GM23338 (cell line): Measurements from ENCODE around the gene TRIM67. TPM values are rescaled to one million over a fixed set of nuclear protein-coding genes. Genes with fewer than 3 reads are reported as not detected.

Experiments
- ATAC-seq: fragments of 200-7000 bp; cut with Tn5 transposase; 3 replicates; pipeline ENCODE4 v1.9.1; 2020
- DNase-seq: peaks from one replicate; pipeline ENCODE4 v3.0.0-alpha.2; 2015; ENCODE audit warnings: low spot score
- H2AFZ ChIP-seq: fragments of 200-600 bp; sonication (generic); 2 replicates; pipeline ENCODE4 v1.8.0; 2016; ENCODE audit warnings: antibody characterized with exemption, mild to moderate bottlenecking, moderate library complexity
- H3F3A ChIP-seq: fragments of 200-600 bp; sonication (generic); replicated peaks from 2 replicates; pipeline ENCODE4 v1.8.0; 2017; ENCODE audit warnings: antibody characterized with exemption, mixed run types, low read depth
- H3K27ac ChIP-seq: fragments of 200-600 bp; sonication (generic); 2 replicates; pipeline ENCODE4 v1.6.1; 2016; ENCODE audit warnings: low read depth
- H3K27me3 ChIP-seq: fragments of 200-600 bp; sonication (generic); 2 replicates; pipeline ENCODE4 v1.8.0; 2016; ENCODE audit warnings: mild to moderate bottlenecking, mixed run types, moderate library complexity; ENCODE audit not compliant: insufficient read depth
- H3K36me3 ChIP-seq: fragments of 200-600 bp; sonication (generic); 2 replicates; pipeline ENCODE4 v1.8.0; 2016; ENCODE audit warnings: mild to moderate bottlenecking; ENCODE audit not compliant: insufficient read depth
- H3K4me1 ChIP-seq: fragments of 200-600 bp; sonication (generic); 2 replicates; pipeline ENCODE4 v1.8.0; 2016; ENCODE audit warnings: mild to moderate bottlenecking, moderate library complexity; ENCODE audit not compliant: insufficient read depth
- H3K4me2 ChIP-seq: fragments of 200-600 bp; sonication (generic); 2 replicates; pipeline ENCODE4 v1.7.1; 2017; ENCODE audit warnings: mixed run types
- H3K4me3 ChIP-seq: fragments of 200-600 bp; sonication (generic); 2 replicates; pipeline ENCODE4 v1.6.1; 2016; ENCODE audit warnings: mixed run types
- H3K79me2 ChIP-seq: fragments of 200-600 bp; sonication (generic); replicated peaks from 2 replicates; pipeline ENCODE4 v1.8.0; 2017; ENCODE audit warnings: mild to moderate bottlenecking; ENCODE audit not compliant: insufficient read depth
- H3K9me2 ChIP-seq: fragments of 200-600 bp; sonication (generic); 2 replicates; pipeline ENCODE4 v1.8.0; 2017; ENCODE audit not compliant: insufficient read depth
- H4K20me1 ChIP-seq: fragments of 200-600 bp; sonication (generic); replicated peaks from 2 replicates; pipeline ENCODE4 v1.8.0; 2017; ENCODE audit warnings: mild to moderate bottlenecking; ENCODE audit not compliant: insufficient read depth
- H3K27ac Mint-ChIP-seq: 2 replicates; pipeline ENCODE4 v1.8.0; 2020; ENCODE audit warnings: inconsistent platforms, mild to moderate bottlenecking, moderate library complexity, mixed read lengths
- H3K27me3 Mint-ChIP-seq: 3 replicates; pipeline ENCODE4 v1.8.0; 2022; ENCODE audit warnings: low read depth, mild to moderate bottlenecking, moderate library complexity, mixed read lengths, inconsistent platforms; ENCODE audit not compliant: insufficient read depth, poor library complexity
- H3K36me3 Mint-ChIP-seq: 3 replicates; pipeline ENCODE4 v1.8.0; 2021; ENCODE audit warnings: low read depth, mild to moderate bottlenecking, inconsistent platforms, moderate library complexity, mixed read lengths
- H3K4me1 Mint-ChIP-seq: 3 replicates; pipeline ENCODE4 v1.8.0; 2020; ENCODE audit warnings: mild to moderate bottlenecking, inconsistent platforms, mixed read lengths
- H3K4me3 Mint-ChIP-seq: 3 replicates; pipeline ENCODE4 v1.8.0; 2021; ENCODE audit warnings: moderate library complexity, mild to moderate bottlenecking, inconsistent platforms, mixed read lengths
- H3K9me3 Mint-ChIP-seq: 3 replicates; pipeline ENCODE4 v1.8.0; 2020; ENCODE audit warnings: moderate library complexity, mild to moderate bottlenecking, inconsistent platforms, mixed read lengths
- CREB1 ChIP-seq: fragments of 250-450 bp; sonication (Bioruptor Pico); IDR thresholded peaks from 2 replicates; pipeline ENCODE4 v1.5.0; 2020; ENCODE audit warnings: low read depth, mild to moderate bottlenecking, moderate library complexity
- EZH2 ChIP-seq: fragments of 200-600 bp; sonication (generic); IDR thresholded peaks from one replicate; pipeline ENCODE4 v1.8.0; 2017; ENCODE audit warnings: antibody characterized with exemption, mild to moderate bottlenecking, low read depth; ENCODE audit not compliant: unreplicated experiment
- EZH2phosphoT487 ChIP-seq: fragments of 200-600 bp; sonication (generic); IDR thresholded peaks from one replicate; pipeline ENCODE4 v1.8.1; 2018; ENCODE audit warnings: antibody characterized with exemption; ENCODE audit not compliant: unreplicated experiment
- JUNB ChIP-seq: IDR thresholded peaks from one replicate; pipeline ENCODE4 v1.6.1; 2016; ENCODE audit warnings: antibody characterized with exemption; ENCODE audit not compliant: unreplicated experiment
- NANOG ChIP-seq: IDR thresholded peaks from 2 replicates; pipeline ENCODE4 v1.6.1; 2016; ENCODE audit warnings: antibody characterized with exemption, borderline replicate concordance
- POLR2AphosphoS5 ChIP-seq: IDR thresholded peaks from 2 replicates; pipeline ENCODE4 v1.6.1; 2016; ENCODE audit warnings: antibody characterized with exemption, low read depth
- STAT1 ChIP-seq: IDR thresholded peaks from one replicate; pipeline ENCODE4 v1.6.1; 2016; ENCODE audit warnings: antibody characterized with exemption; ENCODE audit not compliant: unreplicated experiment
- ZNF114 ChIP-seq: fragments of 250-450 bp; sonication (Bioruptor Pico); IDR thresholded peaks from 2 replicates; pipeline ENCODE4 v1.5.0; 2020; ENCODE audit warnings: mild to moderate bottlenecking, moderate library complexity
- ZNF331 ChIP-seq: fragments of 250-450 bp; sonication (Bioruptor Pico); IDR thresholded peaks from 2 replicates; pipeline ENCODE4 v1.5.0; 2020; ENCODE audit warnings: low read depth, mild to moderate bottlenecking, moderate library complexity
- polyA plus RNA-seq: library from polyadenylated mRNA; unstranded; fragments of >200 nt; fragmentation: Nextera tagmentation; extraction: Ambion mirVana; gene quantifications from 2 replicates; pipeline ENCODE4 v1.2.1, GENCODE V29; 2016
- total RNA-seq: library from RNA; depleted of rRNA; stranded (reverse); fragments of >200 nt; shearing (Covaris generic); gene quantifications from 2 replicates; pipeline ENCODE4 v1.2.3, GENCODE V29; 2014
- TF ChIP-seq, protein P1 (sequence below): IDR thresholded peaks from 2 replicates; pipeline ENCODE4 v1.6.1; 2016; ENCODE audit warnings: antibody characterized with exemption
- TF ChIP-seq, protein P2 (sequence below): fragments of 250-450 bp; sonication (Bioruptor Pico); IDR thresholded peaks from 2 replicates; pipeline ENCODE4 v1.5.0; 2020; ENCODE audit warnings: mild to moderate bottlenecking, moderate library complexity
- TF ChIP-seq, protein P3 (sequence below), 2 experiments: fragments of 200-600 bp in 1 of 2; sonication (generic) in 1 of 2; conservative IDR thresholded peaks; 2 replicates each; pipeline versions ENCODE4 v1.5.1 to v1.6.1; 2016 to 2017; ENCODE audit warnings: antibody characterized with exemption in 2 of 2, low read depth in 2 of 2, mild to moderate bottlenecking in 2 of 2, moderate library complexity in 1 of 2

TRIM67 gene
- total and polyA plus RNA-seq, 2 experiments from 2014 or later: 0.03 TPM; not detected in 1

DNA sequence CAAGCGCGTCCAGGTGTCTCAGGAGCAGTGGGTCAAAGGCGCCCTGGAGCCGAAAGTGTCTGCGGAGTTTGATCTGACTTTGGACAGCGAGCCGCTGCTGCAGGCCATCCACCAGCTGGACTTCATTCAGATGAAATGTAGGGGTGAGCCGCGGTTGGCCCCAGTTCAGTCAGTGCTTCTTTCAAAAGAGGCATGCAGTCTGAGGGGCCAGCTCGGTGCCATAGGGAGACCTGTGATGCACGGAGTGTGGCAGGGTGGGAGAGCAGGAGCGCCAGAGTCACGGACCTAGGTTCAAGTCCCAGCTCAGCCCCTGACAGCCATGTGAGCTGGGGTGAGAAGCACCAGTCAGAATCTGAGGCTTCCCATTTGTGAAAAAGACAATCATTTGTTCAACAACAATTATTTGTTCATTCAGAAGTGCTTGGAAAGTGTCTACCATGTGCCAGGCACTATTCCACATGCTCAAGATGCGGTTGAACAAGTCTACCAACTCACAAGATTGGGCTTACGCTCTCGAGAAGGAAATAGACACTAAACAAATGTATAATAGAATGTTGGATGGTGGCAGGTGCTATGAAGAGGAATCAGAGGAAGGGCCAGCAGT, 39.6 kb downstream of the TRIM67 start:
- no peaks in the 10 kb centered on the region for H3F3A ChIP-seq
- Mint-ChIP-seq H3K27me3 (peaks cover 22% of the 10 kb centered on the region), H3K27ac (no peak overlapping the region), H3K4me1 (no peaks in the 10 kb centered on the region), H3K4me3 (no peak overlapping the region), H3K9me3 (no peaks in the 10 kb centered on the region), H3K36me3 (no peaks in the 10 kb centered on the region)
- TF ChIP-seq NANOG (no peak), EZH2phosphoT487 (no peak), ZNF331 (CRISPR knock-in tag) (no peak), ZNF114 (CRISPR knock-in tag) (no peak), JUNB (no peak)
- TF ChIP-seq, protein P1, sequence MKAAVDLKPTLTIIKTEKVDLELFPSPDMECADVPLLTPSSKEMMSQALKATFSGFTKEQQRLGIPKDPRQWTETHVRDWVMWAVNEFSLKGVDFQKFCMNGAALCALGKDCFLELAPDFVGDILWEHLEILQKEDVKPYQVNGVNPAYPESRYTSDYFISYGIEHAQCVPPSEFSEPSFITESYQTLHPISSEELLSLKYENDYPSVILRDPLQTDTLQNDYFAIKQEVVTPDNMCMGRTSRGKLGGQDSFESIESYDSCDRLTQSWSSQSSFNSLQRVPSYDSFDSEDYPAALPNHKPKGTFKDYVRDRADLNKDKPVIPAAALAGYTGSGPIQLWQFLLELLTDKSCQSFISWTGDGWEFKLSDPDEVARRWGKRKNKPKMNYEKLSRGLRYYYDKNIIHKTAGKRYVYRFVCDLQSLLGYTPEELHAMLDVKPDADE: no peak
- 0 out of 2 replicates have a peak, but pooled peaks cover 6% of the 10 kb centered on the region for H3K27me3 ChIP-seq
- H3K4me2 ChIP-seq: no peak overlapping the region
- no peaks in the 10 kb centered on the region for H3K4me1 ChIP-seq
- no peak for DNase-seq
- no peaks in the 10 kb centered on the region for H3K9me2 ChIP-seq
- H3K36me3 ChIP-seq: no peaks in the 10 kb centered on the region
- ATAC-seq: no peak
- H4K20me1 ChIP-seq: no peaks in the 10 kb centered on the region
- H3K79me2 ChIP-seq: no peaks in the 10 kb centered on the region
- no peak overlapping the region for H2AFZ ChIP-seq
- no peak overlapping the region for H3K4me3 ChIP-seq
- no peak overlapping the region for H3K27ac ChIP-seq

DNA sequence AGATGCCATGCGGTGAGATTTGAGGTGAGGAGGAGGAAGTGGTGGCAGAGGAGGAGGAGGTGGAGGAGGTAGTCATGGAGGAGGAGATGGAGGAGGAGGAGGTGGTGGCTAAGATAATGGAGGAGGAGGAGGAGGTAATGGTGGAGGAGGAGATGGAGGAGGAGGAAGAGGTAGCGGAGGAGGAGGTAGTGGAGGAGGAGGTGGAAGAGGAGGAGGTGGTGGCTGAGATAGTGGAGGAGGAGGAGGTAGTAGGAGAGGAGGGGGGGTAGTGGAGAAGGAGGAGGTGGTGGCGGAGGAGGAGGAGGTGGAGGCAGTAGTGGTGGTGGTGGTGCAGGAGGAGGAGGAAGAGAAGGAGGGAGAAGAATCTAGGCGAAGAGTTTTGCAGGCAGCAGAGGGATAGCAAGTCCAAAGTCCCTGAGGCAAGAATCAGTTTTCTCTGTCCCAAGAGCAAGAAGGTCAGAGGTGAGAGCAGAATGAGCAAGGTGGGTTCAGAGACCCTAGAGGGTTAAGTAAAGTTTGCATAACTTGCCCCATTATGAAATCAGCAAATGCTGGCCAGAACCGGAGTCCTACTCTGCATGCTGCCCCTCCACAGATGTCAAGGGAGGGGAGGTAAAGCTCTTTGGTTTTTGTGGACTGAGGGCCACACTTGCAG, 40.2 kb downstream of the TRIM67 start:
- no peak for ATAC-seq
- Histone ChIP-seq H4K20me1 (no peaks in the 10 kb centered on the region), H3K27ac (no peak overlapping the region), H3K4me2 (no peak overlapping the region), H3K4me1 (no peaks in the 10 kb centered on the region), H3K4me3 (no peak overlapping the region), H3K79me2 (no peaks in the 10 kb centered on the region), H3K36me3 (no peaks in the 10 kb centered on the region), H2AFZ (no peak overlapping the region), H3F3A (no peaks in the 10 kb centered on the region), H3K27me3 (0 out of 2 replicates have a peak, but pooled peaks cover 6% of the 10 kb centered on the region), H3K9me2 (no peaks in the 10 kb centered on the region)
- H3K4me3 Mint-ChIP-seq: no peak overlapping the region
- H3K9me3 Mint-ChIP-seq: no peaks in the 10 kb centered on the region
- peaks cover 22% of the 10 kb centered on the region for H3K27me3 Mint-ChIP-seq
- H3K4me1 Mint-ChIP-seq: no peaks in the 10 kb centered on the region
- H3K27ac Mint-ChIP-seq: no peak overlapping the region
- H3K36me3 Mint-ChIP-seq: no peaks in the 10 kb centered on the region
- DNase-seq: no peak
- TF ChIP-seq CREB1 (CRISPR knock-in tag) (no peak), STAT1 (no peak), NANOG (no peak), EZH2phosphoT487 (no peak), ZNF114 (CRISPR knock-in tag) (no peak), EZH2 (no peak), ZNF331 (CRISPR knock-in tag) (no peak), POLR2AphosphoS5 (no peak), JUNB (no peak)
- TF ChIP-seq, protein P2, sequence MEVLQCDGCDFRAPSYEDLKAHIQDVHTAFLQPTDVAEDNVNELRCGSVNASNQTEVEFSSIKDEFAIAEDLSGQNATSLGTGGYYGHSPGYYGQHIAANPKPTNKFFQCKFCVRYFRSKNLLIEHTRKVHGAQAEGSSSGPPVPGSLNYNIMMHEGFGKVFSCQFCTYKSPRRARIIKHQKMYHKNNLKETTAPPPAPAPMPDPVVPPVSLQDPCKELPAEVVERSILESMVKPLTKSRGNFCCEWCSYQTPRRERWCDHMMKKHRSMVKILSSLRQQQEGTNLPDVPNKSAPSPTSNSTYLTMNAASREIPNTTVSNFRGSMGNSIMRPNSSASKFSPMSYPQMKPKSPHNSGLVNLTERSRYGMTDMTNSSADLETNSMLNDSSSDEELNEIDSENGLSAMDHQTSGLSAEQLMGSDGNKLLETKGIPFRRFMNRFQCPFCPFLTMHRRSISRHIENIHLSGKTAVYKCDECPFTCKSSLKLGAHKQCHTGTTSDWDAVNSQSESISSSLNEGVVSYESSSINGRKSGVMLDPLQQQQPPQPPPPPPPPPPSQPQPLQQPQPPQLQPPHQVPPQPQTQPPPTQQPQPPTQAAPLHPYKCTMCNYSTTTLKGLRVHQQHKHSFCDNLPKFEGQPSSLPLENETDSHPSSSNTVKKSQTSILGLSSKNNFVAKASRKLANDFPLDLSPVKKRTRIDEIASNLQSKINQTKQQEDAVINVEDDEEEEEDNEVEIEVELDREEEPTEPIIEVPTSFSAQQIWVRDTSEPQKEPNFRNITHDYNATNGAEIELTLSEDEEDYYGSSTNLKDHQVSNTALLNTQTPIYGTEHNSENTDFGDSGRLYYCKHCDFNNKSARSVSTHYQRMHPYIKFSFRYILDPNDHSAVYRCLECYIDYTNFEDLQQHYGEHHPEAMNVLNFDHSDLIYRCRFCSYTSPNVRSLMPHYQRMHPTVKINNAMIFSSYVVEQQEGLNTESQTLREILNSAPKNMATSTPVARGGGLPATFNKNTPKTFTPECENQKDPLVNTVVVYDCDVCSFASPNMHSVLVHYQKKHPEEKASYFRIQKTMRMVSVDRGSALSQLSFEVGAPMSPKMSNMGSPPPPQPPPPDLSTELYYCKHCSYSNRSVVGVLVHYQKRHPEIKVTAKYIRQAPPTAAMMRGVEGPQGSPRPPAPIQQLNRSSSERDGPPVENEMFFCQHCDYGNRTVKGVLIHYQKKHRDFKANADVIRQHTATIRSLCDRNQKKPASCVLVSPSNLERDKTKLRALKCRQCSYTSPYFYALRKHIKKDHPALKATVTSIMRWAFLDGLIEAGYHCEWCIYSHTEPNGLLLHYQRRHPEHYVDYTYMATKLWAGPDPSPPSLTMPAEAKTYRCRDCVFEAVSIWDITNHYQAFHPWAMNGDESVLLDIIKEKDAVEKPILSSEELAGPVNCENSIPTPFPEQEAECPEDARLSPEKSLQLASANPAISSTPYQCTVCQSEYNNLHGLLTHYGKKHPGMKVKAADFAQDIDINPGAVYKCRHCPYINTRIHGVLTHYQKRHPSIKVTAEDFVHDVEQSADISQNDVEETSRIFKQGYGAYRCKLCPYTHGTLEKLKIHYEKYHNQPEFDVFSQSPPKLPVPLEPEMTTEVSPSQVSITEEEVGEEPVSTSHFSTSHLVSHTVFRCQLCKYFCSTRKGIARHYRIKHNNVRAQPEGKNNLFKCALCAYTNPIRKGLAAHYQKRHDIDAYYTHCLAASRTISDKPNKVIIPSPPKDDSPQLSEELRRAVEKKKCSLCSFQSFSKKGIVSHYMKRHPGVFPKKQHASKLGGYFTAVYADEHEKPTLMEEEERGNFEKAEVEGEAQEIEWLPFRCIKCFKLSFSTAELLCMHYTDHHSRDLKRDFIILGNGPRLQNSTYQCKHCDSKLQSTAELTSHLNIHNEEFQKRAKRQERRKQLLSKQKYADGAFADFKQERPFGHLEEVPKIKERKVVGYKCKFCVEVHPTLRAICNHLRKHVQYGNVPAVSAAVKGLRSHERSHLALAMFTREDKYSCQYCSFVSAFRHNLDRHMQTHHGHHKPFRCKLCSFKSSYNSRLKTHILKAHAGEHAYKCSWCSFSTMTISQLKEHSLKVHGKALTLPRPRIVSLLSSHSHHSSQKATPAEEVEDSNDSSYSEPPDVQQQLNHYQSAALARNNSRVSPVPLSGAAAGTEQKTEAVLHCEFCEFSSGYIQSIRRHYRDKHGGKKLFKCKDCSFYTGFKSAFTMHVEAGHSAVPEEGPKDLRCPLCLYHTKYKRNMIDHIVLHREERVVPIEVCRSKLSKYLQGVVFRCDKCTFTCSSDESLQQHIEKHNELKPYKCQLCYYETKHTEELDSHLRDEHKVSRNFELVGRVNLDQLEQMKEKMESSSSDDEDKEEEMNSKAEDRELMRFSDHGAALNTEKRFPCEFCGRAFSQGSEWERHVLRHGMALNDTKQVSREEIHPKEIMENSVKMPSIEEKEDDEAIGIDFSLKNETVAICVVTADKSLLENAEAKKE (CRISPR knock-in tag): no peak
- TF ChIP-seq, protein P3, sequence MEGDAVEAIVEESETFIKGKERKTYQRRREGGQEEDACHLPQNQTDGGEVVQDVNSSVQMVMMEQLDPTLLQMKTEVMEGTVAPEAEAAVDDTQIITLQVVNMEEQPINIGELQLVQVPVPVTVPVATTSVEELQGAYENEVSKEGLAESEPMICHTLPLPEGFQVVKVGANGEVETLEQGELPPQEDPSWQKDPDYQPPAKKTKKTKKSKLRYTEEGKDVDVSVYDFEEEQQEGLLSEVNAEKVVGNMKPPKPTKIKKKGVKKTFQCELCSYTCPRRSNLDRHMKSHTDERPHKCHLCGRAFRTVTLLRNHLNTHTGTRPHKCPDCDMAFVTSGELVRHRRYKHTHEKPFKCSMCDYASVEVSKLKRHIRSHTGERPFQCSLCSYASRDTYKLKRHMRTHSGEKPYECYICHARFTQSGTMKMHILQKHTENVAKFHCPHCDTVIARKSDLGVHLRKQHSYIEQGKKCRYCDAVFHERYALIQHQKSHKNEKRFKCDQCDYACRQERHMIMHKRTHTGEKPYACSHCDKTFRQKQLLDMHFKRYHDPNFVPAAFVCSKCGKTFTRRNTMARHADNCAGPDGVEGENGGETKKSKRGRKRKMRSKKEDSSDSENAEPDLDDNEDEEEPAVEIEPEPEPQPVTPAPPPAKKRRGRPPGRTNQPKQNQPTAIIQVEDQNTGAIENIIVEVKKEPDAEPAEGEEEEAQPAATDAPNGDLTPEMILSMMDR (conservative IDR thresholded peaks at IDR 0.05; ENCODE audit: low read depth in 2 of 2): no peak
